ENCODE data around the gene COQ8B. TPM values are rescaled to one million over a fixed set of nuclear protein-coding genes. Genes with fewer than 3 reads are reported as not detected.
"Not testable (repeated sequence)": the region's sequence is repeated elsewhere in the genome, so short reads cannot be mapped to it uniquely, and the experiment has no call there.

Gene COQ8B
- polyA plus RNA-seq (11.0 to 13.8 TPM (median 13.8 TPM) in 3 replicates), polyA minus RNA-seq (8.6 to 18.7 TPM (median 10.4 TPM) in 3 replicates)
- 2.0 TPM for polyA plus RNA-seq (2011; ENCODE audit: low read depth)
- polyA plus RNA-seq (2011; cell fraction: cytosol; rRNA removed) = 4.9 and 9.7 TPM in 2 replicates
- polyA plus RNA-seq (2011; cell fraction: nucleus; rRNA removed) = 17.3 and 23.2 TPM in 2 replicates
- polyA plus RNA-seq (2012; ENCODE audit: low replicate concordance) = 10.2 and 16.4 TPM in 2 replicates
- polyA minus RNA-seq (2011; cell fraction: cytosol; rRNA and poly(A)+ RNA removed) = 11.7 TPM
- polyA minus RNA-seq (2011; cell fraction: nucleus; rRNA and poly(A)+ RNA removed) = 11.3 and 12.1 TPM in 2 replicates

- DNase-seq (ENCODE audit: low read depth, low spot score) (peak; percentile 87), FAIRE-seq (no peak)
- TF ChIP-seq, protein P1, sequence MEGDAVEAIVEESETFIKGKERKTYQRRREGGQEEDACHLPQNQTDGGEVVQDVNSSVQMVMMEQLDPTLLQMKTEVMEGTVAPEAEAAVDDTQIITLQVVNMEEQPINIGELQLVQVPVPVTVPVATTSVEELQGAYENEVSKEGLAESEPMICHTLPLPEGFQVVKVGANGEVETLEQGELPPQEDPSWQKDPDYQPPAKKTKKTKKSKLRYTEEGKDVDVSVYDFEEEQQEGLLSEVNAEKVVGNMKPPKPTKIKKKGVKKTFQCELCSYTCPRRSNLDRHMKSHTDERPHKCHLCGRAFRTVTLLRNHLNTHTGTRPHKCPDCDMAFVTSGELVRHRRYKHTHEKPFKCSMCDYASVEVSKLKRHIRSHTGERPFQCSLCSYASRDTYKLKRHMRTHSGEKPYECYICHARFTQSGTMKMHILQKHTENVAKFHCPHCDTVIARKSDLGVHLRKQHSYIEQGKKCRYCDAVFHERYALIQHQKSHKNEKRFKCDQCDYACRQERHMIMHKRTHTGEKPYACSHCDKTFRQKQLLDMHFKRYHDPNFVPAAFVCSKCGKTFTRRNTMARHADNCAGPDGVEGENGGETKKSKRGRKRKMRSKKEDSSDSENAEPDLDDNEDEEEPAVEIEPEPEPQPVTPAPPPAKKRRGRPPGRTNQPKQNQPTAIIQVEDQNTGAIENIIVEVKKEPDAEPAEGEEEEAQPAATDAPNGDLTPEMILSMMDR (optimal IDR thresholded peaks at IDR 0.05 in 1 of 3, IDR thresholded peaks at IDR 0.05 in 1 of 3, conservative IDR thresholded peaks at IDR 0.05 in 1 of 3; ENCODE audit: extremely low read depth in 1 of 3, insufficient read depth in 2 of 3, low read length in 3 of 3) = no peak
- TF ChIP-seq EZH2 (IDR thresholded peaks at IDR 0.05; ENCODE audit: low read length) = no peak
- no peaks in the 10 kb centered on the region for H3K9me1 ChIP-seq (ENCODE audit: control insufficient read depth, extremely low read depth, insufficient read depth, low read length)
- H3K36me3 ChIP-seq (ENCODE audit: control insufficient read depth in 2 of 2, extremely low read depth in 1 of 2, insufficient read depth in 2 of 2, low read length in 2 of 2) = peaks cover 3 to 5% of the 10 kb centered on the region in 2 experiments
- peaks cover 42% of the 10 kb centered on the region for H3K79me2 ChIP-seq (ENCODE audit: control insufficient read depth, insufficient read depth, low read length)
- H3K9me3 ChIP-seq (ENCODE audit: control insufficient read depth, low read depth, low read length) = no peaks in the 10 kb centered on the region
- dilution Hi-C loops (cut with MboI; ENCODE audit: extremely low pct_ligation_motif_present, low sequenced_read_pairs) = no loop called here
- peak within 1 kb of the TSS; percentile 100 for H3K9ac ChIP-seq (ENCODE audit: control insufficient read depth, extremely low read depth, insufficient read depth, low read length)
- peak within 1 kb of the TSS; percentile 66 for H2AFZ ChIP-seq (ENCODE audit: control insufficient read depth, low read length)
- peak within 1 kb of the TSS; percentile 100 for H3K27ac ChIP-seq (ENCODE audit: control insufficient read depth, insufficient read depth, low read length)
- H3K4me3 ChIP-seq (ENCODE audit: control insufficient read depth in 2 of 3, extremely low read depth in 1 of 3, insufficient read depth in 2 of 3, low read depth in 1 of 3, low read length in 3 of 3) = peak within 1 kb of the TSS; percentile 62 to 90 (median 86)
- peak within 1 kb of the TSS; percentile 96 for H3K4me2 ChIP-seq (ENCODE audit: control insufficient read depth, extremely low read depth, insufficient read depth, low read depth, low read length)
- H4K20me1 ChIP-seq (ENCODE audit: control insufficient read depth, extremely low read depth, insufficient read depth, low read length) = no peaks in the 10 kb centered on the region
- peaks cover 31% of the 10 kb centered on the region for H3K4me1 ChIP-seq (ENCODE audit: control insufficient read depth, extremely low read depth, insufficient read depth, low read length)
- H3K27me3 ChIP-seq (ENCODE audit: control insufficient read depth, extremely low read depth, insufficient read depth, low read length) = no peaks in the 10 kb centered on the region
Observed at GRCh38 chr19:40716482-40717324, at the start of gene COQ8B, which contains the start of gene ITPKC. COQ8B (minus strand) TSS chr19:40716886; CDS start chr19:40714632, 2,254 bp downstream. ITPKC (plus strand) TSS chr19:40717112; CDS start chr19:40717136, 24 bp downstream.

DNA sequence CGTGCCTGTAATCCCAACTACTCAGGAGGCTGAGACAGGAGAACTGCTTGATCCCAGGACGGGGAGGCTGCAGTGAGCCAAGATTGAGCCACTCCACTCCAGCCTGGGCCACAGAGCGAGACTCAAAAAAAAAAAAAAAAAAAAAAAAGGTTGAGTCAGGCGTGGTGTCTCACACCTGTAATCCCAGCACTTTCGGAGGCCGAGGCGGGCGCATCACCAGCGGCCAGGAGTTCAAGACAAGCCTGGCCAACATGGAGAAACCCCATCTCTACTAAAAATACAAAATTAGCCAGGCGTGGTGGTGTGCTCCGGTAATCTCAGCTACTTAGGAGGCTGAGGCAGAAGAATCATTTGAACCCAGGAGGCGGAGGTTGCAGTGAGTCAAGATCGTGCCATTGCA is 49.7 kb upstream of the COQ8B start:
- FAIRE-seq = not testable (repeated sequence)

More for the DNA sequence above, 49.7 kb upstream of the COQ8B start:
- H2AFZ ChIP-seq (ENCODE audit: control insufficient read depth, low read length); H3K79me2 ChIP-seq (ENCODE audit: control insufficient read depth, insufficient read depth, low read length); dilution Hi-C loops (cut with MboI; ENCODE audit: extremely low pct_ligation_motif_present, low sequenced_read_pairs); H3K9me1 ChIP-seq (ENCODE audit: control insufficient read depth, extremely low read depth, insufficient read depth, low read length); H3K27me3 ChIP-seq (ENCODE audit: control insufficient read depth, extremely low read depth, insufficient read depth, low read length); H3K9ac ChIP-seq (ENCODE audit: control insufficient read depth, extremely low read depth, insufficient read depth, low read length); H3K4me1 ChIP-seq (ENCODE audit: control insufficient read depth, extremely low read depth, insufficient read depth, low read length); H3K4me2 ChIP-seq (ENCODE audit: control insufficient read depth, extremely low read depth, insufficient read depth, low read depth, low read length); DNase-seq (ENCODE audit: low read depth, low spot score); H3K4me3 ChIP-seq (ENCODE audit: control insufficient read depth in 2 of 3, extremely low read depth in 1 of 3, insufficient read depth in 2 of 3, low read depth in 1 of 3, low read length in 3 of 3); H4K20me1 ChIP-seq (ENCODE audit: control insufficient read depth, extremely low read depth, insufficient read depth, low read length); H3K9me3 ChIP-seq (ENCODE audit: control insufficient read depth, low read depth, low read length); H3K27ac ChIP-seq (ENCODE audit: control insufficient read depth, insufficient read depth, low read length): not testable (repeated sequence)
- peaks cover 33 to 42% of the 10 kb centered on the region in 2 experiments for H3K36me3 ChIP-seq (ENCODE audit: control insufficient read depth in 2 of 2, extremely low read depth in 1 of 2, insufficient read depth in 2 of 2, low read length in 2 of 2)

Data from keratinocyte (primary cell).